ENCODE results near the gene BLNK.

The BLNK gene

DNA sequence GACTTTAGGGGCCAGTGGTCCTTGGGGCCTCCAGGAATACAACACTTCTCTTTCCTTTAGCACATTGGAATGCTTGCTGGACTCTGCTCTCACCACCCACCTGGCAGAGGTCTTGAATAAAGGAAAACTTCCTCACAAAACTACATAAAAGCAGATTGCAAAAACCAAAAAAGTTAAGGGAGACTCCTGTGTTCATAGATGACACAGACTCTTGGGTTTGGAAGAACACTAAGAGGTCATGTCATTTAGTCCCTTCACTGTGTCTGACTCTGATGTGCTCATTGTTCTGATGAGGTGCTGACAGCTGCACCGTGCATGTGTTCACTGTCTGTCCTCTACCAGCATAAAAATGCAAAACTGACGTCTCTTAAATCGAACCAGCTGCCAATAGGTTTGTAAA, 11.4 kb downstream of the BLNK start:
- no peak for DNase-seq

DNA sequence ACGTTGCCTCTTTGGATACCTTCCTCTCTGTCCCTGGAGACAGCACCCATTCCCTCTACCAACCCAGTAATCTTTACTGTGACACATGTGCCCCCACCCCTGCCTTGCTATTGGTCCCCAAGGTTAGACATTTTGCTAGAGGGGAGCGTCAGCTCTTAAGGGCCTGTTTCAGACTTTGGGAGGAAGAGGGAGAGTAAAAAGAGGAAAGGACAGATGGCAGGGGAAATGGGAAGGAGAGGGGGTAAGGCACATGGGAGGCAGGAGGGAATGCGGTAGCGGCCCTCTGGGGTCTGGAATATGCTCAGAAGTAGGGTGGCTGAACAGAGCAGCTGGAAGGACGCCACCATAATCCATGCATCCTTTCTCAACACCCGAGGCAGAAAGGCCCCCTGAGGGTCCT, 12.2 kb downstream of the BLNK start:
- no peak for DNase-seq

DNA sequence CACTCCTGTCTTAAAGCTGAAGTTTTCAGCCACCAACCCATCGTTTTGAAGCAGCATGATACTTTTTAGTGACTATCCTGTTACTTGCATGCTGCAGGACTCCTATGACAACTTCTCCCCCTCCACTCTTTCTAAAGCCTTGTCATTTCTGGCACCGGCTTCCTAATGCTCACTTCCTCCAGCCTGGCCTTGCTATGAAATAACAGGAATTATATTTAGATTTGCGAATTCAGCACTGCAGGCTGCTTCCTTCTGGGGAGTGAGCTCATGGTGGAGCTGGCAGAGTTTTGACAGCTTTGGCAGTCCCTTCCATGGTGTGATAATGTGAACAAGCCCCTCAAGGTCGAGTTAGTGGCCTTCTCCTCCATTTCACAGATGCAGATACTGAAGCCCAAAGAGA, 13.4 kb downstream of the BLNK start:
- DNase-seq: no peak

DNA sequence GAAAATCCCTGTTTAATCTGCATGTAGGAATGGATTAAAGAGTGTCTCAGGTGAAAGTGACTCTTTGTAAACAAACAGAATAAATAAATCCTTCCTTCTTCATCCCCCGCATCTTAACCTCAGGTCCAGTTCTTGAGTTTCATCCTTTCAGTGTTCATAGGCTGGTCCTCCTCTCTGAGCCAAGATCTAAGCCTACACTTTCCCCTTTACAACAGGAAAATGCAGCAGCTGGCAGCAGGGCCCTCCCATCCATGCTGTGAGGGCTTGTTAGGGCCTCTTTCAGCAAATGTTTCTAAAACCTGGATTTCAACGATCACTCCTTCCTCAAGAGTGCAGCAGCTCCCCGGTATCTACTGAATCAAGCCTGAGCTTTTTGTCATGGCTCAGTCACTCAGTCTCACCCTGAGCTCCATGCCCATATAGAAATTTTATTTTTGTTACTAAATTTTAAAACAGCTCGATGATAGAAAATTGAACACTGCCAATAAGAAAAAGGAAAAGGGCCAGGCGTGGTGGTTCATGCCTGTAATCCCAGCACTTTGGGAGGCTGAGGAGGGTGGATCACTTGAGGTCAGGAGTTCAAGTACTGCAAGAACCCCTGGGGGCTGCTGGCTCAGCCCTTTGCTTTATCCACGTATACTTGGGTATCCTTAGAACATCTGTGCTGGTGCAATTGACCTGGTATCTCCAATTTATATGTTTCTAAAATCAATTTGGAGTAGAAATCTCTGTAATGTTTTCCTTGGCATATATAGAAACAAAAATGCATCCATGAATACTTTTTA, 15.6 kb downstream of the BLNK start:
- no peak for DNase-seq

DNA sequence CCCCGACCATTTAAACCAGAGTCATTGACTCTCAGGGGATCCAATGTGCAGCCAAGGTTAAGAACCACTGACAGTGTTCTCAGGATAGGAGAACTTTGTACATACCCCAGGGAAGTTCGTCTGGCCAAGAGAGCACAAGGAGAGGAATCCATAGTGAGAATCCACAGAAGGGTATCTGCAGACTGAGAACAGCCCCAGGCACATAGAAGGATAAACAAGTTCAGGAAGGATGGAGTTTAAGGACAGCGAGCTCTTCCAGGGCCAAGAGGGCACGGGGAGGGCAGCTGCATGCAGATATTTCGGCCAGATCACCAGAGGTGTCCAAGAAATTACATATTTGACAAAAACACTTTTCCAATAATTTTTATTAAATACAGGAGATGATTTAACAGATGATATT, 16.4 kb downstream of the BLNK start:
- no peak for DNase-seq

DNA sequence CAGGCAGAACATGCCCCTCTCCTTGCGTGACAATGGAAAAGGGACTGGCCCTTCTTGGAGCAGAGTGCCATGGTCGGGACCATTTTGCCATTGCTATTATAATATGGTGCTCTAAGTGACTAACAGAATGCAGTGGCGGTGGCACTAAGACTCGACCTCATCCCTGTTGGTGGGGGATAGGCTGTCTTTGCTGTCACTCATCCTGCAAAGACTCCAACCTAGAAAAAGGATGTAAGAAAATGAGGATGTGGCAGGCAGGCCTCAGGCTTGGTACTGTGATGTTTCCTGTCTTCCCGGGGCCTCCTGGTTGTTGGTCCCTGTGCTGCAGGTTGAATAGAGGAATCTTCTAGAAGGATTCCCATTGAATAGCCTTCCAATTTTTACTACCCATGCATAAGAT, 18.6 kb downstream of the BLNK start:
- DNase-seq: no peak

DNA sequence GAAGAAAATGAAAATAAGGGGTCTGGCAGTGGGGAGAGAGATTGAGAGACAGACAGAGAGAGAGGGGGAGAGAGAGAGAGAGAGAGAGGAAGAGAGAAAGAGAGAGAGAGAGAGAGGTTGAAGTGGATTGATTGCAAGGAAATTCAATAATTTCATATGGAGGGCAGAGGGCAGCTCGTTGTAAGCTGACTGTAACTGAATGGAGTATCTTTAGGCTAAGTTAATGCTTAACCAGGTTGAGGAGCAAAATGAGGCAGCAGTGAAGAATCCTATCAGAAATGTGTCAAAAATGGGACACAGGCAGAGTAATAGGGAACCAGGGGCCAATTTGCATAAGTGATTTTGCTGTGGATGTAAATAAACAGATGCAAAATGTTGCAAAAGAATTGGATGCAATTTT, 21.0 kb downstream of the BLNK start:
- DNase-seq: no peak

DNA sequence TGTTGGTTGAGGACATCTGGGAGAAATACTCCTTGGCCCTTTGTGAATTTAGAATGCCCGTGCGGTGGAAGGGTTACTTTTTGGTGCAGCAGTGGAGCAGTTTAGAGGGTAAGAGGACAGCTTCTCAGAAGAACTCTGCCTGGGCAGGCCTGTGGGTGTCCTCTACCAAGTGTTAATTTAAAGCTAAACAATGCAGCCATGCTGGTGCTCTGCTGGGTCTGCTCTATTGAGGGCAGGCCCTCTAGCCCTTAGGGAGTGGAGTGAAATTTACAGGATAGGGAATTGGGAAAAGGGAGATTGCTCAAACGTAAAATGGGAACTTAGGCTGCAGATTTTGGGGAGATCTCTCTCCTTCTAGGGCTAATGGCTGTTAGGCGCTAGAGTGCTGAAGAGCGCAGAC, 22.1 kb downstream of the BLNK start:
- DNase-seq: no peak

DNA sequence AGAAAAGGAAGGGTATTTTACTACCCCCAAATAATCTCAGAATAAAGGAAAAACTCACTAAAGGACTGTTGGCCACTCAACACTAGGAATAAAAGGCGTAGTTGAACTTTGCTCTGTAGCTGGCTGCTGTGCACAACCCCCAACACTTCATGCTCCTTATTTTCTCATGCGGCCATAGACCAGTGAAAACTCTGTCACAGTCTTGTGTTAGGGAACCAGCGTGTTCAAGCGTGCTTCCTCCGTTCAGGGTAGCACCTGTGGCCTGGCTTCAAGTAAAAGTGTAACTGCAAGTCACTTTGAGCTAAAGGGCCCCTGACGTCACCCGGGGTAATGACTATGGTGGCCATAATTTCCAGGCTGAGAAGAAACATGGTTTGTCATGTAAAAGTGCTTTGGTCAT, 27.0 kb downstream of the BLNK start:
- DNase-seq: no peak

DNA sequence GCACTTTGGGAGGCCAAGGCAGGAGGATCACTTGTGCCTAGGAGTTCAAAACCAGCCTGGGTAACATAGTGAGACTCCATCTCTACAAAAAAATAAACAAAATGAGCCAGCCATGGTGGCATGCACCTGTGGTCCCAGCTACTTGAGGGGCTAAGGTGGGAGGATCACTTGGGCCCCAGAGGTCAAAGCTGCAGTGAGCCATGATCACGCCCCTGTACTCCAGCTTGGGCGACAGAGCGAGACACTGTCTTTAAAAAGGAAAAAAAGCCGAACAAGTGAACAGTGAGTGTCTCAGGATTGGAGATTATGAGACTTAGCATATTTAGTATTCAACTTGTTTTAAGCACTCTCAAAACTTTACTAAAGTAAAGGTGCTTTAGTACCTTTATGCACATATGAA, 28.1 kb downstream of the BLNK start:
- no peak for DNase-seq

DNA sequence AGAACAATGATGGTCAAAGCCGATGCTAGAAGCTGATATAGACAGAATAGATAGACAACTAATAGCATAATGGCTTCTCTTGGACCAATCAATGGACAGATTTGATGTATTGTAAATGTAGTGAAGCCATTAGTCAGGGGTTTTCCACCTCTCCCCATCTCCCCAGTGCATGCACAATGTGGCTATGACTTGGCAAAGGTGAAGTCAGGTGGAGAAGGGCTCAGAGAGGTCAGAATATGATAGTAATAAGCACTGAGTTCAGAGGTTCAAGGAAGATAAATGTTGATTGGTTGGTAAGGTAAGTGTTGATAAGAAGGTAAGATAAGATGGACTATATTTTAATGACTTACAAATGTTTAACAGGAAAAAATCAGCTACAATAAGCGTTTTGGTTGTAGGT, 28.5 kb downstream of the BLNK start:
- no peak for DNase-seq

DNA sequence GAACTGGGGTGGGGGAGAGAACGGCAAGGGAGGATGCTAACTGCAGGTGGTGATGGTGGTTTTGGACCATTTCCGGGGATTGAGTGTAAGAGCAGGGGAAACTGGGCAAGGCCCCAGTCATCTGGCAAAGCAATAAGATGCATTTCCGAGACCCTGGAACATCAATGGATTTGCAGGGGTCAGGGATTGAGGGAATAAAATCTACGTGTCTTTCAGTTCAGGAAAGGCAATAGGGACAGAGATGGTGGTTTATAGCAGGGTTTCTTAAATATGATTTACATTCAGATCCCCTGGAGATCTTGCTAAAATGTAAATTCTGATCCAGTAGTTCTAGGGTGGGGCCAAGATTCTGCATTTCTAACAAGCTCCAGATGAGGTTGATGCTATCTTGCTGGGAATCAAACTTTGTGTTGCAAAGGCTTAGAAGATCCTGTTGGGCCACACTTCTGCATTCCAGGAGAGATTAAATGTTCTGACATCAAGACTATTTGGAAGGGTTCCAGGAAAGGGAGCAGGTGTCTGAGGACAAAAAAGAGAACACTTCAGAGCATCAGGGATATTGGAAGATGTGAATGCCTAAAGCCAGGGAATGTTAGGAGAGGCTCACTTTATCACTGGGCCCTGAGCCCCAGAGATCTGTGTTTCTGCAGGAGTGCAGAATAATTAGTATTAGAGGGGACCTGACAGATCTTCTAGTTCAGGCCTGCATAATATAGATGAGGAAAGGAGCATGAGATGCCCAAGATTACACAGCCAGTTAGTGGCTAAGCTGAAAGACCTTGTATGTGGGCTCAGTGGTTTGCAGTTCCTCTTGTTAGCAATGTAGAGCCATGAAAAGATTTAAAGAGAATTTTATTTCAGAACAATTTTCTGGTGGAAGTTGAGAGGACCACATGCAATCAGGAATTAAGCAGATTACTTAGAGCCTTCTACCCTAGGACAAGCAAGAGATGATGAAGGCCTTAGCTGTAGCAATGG, 32.4 kb downstream of the BLNK start:
- DNase-seq: no peak

DNA sequence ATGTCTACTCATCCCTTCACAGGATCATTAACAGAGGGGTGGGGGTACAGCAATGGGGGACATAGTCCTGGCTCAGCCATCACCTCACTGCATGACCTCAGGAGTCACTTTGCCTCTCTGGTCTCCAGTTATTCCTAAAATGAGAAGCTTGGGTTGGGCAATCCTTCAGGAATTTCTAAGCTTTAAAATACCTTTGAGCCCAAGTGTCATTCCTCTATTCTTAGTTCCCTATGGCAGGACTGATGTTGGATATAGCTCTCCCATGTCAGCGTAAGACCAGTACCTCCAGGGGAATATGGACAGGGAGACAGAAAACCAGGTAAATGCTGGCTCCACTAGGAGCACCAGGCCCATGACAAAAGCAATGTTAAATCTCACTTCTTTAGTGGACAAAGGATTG, 34.5 kb downstream of the BLNK start:
- no peak for DNase-seq

DNA sequence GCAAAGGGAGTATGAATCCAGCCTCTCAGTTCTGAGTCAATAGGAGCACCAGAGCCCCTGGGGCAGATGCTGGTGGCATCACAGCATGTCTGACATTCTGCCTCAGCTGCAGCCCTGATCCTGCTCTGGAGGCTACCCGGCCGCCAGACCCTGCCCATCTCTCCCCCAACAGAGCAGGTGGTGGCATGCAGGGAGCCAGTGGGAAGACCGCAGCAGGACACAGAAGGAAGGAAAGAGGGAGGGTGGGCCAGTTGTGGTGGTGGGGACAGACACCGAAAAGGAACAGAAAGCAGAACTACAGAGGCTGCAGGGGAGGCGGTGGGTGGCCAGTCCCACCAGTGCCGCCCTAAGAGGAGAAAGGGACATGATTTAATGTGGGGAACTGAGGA, 35.3 kb downstream of the BLNK start:
- no peak for DNase-seq

DNA sequence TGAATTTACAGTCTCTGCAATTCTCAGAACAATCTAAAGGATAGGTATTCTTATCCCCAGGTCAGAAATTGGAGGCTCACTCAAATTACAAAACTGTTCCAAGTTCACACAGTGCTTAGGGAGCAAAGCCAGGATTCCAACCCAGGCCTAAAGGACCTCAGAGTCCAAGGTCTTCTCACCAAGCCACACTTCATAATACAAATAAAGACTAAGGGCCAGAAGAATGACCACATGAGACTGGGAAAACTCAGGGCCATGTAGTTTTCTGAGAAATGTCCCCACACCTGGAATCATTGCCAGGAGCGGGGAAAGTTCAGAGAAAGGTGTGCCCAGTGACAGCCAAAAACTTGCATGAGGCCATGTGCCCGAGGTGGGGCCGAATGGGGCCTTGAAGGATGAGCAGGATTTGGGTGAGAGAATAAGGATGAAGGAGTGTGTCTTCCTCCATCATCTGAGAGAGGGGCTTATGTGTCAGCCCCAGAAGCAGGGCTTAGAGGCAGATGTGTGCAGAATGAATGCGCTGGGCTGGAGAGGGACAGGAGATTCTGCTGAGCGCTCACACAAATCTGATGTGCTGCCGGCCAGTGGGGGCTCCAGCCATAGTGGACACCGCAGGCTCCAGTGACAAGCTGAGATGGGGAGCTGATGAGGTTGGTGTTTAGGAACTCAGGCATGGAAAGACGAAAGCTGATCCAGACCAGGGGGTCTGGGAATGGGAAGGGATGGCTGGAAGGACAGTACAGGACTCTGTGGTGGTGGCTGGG, 35.9 kb downstream of the BLNK start:
- DNase-seq: no peak

DNA sequence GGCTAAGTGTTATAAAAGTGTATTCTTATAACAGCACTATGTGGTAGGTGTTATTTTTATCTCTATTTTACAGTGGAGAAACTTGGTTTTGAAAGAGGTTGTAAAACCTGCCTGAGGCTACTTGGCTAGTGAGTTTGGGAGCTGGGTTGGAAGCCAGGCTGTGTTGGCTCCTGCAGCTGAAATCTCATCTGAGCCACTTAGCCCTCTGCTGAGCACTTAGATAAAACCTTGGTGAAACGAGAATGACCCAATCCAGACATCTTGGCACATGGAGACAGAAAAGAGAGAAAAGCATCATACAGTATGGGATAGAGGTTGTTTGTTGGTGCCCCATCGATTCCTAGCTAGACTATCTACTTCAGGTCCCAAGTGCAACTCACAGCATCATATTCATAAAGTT, 37.4 kb downstream of the BLNK start:
- DNase-seq: no peak

DNA sequence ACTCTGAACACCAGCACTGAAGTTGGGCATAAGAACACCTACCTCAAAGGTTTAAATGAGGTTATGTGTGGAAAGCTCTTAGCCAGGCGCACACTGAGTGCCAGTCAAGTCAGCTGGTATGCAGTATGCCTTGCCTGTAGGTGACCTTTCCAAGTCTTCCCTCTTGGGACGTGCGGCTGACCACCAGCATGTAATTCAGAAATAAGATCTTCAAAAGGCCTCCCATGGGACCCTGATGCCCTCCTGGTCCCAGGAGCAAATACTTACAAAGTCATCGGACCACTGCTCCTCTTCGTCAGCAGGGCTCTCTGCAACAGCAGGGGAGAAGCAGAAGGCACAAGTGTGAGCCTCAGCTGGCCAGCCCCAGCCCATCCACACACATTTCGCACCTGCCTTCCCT, 40.8 kb downstream of the BLNK start:
- DNase-seq: no peak

DNA sequence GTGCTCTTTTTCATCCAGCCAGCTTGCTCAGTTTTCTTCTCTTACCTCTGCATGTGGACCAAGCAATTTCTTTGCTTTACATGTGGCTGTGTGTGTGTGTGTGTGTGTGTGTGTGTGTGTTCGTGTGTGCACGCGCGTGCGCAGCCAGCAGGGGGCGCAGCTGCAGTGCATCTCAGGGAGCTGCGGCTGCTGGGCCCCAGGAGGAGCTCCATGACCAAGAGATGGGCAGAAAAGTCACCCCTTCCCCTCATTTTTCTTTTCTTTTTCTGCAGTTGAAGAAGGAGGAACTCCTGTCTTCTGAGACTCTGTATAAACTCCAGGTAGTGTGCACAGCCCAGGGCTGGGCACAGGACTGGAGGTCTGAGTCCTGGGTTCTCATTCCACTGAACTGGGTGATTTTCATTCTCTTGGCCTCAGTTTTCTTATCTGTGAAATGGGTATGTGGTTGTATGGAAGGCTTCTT, 41.8 kb downstream of the BLNK start:
- peak; percentile 79 for DNase-seq

DNA sequence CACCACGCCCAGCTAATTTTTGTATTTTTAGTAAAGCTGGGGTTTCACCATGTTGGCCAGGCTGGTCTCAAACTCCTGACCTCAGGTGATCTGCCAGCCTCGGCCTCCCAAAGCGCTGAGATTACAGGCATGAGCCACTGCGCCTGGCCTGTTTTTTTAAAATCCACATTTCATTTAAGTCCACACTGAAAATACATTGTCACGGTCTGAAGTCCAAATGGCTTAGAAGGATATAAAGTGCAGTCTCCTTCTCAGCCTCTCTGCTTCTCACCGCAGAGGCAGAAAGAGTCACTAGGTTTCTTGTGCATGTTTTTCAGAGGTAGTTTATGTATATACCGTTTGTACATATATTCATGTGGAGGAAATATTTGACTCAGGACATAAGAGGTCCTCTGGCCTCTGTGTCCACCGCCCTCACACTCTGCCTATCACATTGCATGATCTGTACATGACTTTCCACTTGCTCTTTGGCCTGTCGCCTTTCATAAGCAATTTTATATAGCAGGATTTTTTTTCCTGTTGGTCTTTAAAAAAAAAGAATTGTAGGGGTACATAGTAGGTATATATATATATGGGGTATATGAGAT, 42.9 kb downstream of the BLNK start:
- no peak for DNase-seq

DNA sequence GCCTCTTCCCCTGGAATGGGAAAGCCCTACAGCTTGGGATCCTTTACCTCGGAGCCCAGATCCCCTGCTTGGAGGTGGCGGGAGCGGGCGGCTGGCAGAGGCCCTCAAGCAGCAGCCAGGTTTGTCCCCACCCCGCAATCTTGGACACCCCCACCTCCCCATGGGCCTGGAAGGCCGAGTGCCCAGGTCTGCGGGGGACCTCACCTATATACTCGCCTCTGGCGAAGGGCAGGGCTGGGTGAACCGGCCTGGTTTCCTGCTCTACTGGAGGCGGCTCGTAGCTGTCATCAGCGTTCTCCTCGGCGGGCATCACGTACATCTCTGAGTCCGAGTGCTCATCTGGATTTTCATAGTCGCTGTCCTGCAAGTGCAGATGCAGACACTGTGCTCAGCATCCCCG, 44.2 kb downstream of the BLNK start:
- DNase-seq: no peak

DNA sequence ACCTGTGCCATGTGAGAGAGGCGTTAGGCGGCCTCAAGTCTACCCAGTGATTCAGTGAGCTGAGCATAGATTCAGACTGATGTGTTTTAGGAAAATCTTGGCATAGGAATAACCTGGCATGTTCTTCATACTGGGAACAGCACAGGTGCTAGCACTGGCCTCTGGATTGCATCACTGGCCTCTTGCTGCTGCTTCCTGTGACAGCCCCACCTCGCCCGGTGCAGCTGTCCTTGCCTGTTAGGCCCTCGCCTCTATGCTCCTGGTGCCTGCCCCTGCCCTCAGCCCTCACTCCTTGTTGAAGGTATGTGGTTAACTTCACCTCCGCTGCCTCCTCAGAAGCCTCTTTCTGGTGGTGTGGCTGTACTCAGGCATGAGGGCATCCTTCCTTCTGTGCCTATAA, 46.2 kb downstream of the BLNK start:
- no peak for DNase-seq

DNA sequence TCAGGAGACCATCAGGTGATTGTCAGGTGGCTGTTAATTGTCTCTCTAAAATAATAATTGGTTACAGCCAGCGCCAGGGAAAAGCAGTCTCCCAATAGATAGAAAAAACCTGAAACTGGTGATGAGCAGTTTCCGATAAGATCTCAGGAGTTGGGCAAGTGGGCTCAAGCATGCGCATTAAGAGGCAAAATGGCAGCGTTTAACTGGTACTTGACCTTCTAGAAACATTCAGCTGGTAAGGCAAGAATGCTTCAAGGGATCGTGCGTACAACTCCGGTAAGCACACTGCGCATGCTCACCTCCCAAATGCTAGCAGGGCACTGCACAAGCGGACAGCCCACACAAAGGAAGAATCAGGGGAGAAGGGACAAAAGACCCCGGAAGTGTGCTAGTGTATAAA, 48.5 kb downstream of the BLNK start:
- no peak for DNase-seq

DNA sequence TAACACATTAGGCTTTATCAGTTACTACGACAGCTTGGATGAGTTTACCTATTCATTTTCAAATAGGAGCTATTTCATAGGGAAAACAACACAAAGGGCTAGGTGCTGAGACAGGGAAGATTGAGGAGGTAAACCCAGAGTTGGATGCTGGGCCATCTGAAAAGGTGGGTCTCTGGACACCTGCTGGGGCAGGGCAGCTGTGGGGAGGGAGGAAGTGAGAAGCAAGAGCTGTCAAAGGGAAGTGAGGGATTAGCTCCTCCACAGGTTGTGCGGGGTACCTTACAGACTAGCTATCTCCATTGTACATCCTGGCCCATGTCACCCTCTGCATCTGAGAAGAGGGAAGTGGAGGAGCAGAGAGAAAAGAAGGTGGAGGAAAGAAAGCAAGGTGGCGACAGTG, 48.9 kb downstream of the BLNK start:
- DNase-seq: no peak
